ENCODE measurements around the gene DUSP5. TPM values are rescaled to one million over a fixed set of nuclear protein-coding genes. Genes with fewer than 3 reads are reported as not detected.

The DUSP5 gene
- total and polyA plus RNA-seq, 2 donors: 8.5 to 18.7 TPM

GRCh38 chr10:110509560-110509959, 11.9 kb downstream of the DUSP5 start:
- H3K27ac ChIP-seq (ENCODE audit: low read depth): no peak overlapping the region
- DNase-seq (ENCODE audit: extremely low spot score): no peak
- H3K36me3 ChIP-seq (ENCODE audit: insufficient read depth): no peaks in the 10 kb centered on the region
- 98% methylated on average over 2 of the region's 2 CpGs for WGBS
- H3K4me3 ChIP-seq (ENCODE audit: low read depth, low read length): no peak overlapping the region
- H3K4me1 ChIP-seq (ENCODE audit: insufficient read depth): no peaks in the 10 kb centered on the region

- Histone ChIP-seq H3K4me3 (ENCODE audit: low read depth, low read length) (no peak overlapping the region), H3K4me1 (ENCODE audit: insufficient read depth) (no peaks in the 10 kb centered on the region), H3K27ac (ENCODE audit: low read depth) (no peak overlapping the region), H3K36me3 (ENCODE audit: insufficient read depth) (no peaks in the 10 kb centered on the region)
- WGBS: 98% methylated on average over 9 of the region's 9 CpGs
- no peak for DNase-seq (ENCODE audit: extremely low spot score)
Observed at GRCh38 chr10:110510086-110510485, 12.4 kb downstream of the DUSP5 start.

GRCh38 chr10:110510730-110511129, 13.0 kb downstream of the DUSP5 start:
- Histone ChIP-seq H3K4me1 (ENCODE audit: insufficient read depth) (no peaks in the 10 kb centered on the region), H3K4me3 (ENCODE audit: low read depth, low read length) (no peak overlapping the region), H3K27ac (ENCODE audit: low read depth) (no peak overlapping the region), H3K36me3 (ENCODE audit: insufficient read depth) (no peaks in the 10 kb centered on the region)
- 82% methylated on average over 3 of the region's 3 CpGs for WGBS
- no peak for DNase-seq (ENCODE audit: extremely low spot score)

GRCh38 chr10:110511734-110512449, 14.2 kb downstream of the DUSP5 start:
- DNase-seq (ENCODE audit: extremely low spot score): no peak
- Histone ChIP-seq H3K27ac (ENCODE audit: low read depth) (no peak overlapping the region), H3K4me1 (ENCODE audit: insufficient read depth) (no peaks in the 10 kb centered on the region), H3K36me3 (ENCODE audit: insufficient read depth) (no peaks in the 10 kb centered on the region), H3K4me3 (ENCODE audit: low read depth, low read length) (no peak overlapping the region)
- 77% methylated on average over 6 of the region's 6 CpGs for WGBS

- H3K27ac ChIP-seq (ENCODE audit: low read depth): no peak overlapping the region
- no peak for DNase-seq (ENCODE audit: extremely low spot score)
- 73% methylated on average over 5 of the region's 5 CpGs for WGBS
Observed at GRCh38 chr10:110512461-110513187, 14.9 kb downstream of the DUSP5 start.

GRCh38 chr10:110513949-110514348, 16.2 kb downstream of the DUSP5 start:
- no peaks in the 10 kb centered on the region for H3K4me1 ChIP-seq (ENCODE audit: insufficient read depth)
- WGBS: 97% methylated on average over 4 of the region's 4 CpGs

More at GRCh38 chr10:110512461-110513187, 14.9 kb downstream of the DUSP5 start:
- Histone ChIP-seq H3K4me1 (ENCODE audit: insufficient read depth) (no peaks in the 10 kb centered on the region), H3K36me3 (ENCODE audit: insufficient read depth) (no peaks in the 10 kb centered on the region), H3K4me3 (ENCODE audit: low read depth, low read length) (no peak overlapping the region)

GRCh38 chr10:110514848-110515247, 17.1 kb downstream of the DUSP5 start:
- H3K4me1 ChIP-seq (ENCODE audit: insufficient read depth): no peaks in the 10 kb centered on the region
- no peaks in the 10 kb centered on the region for H3K36me3 ChIP-seq (ENCODE audit: insufficient read depth)
- no peak for DNase-seq (ENCODE audit: extremely low spot score)
- no peak overlapping the region for H3K4me3 ChIP-seq (ENCODE audit: low read depth, low read length)
- WGBS: 93% methylated on average over 3 of the region's 3 CpGs
- H3K27ac ChIP-seq (ENCODE audit: low read depth): no peak overlapping the region

More at GRCh38 chr10:110513949-110514348, 16.2 kb downstream of the DUSP5 start:
- H3K27ac ChIP-seq (ENCODE audit: low read depth): no peak overlapping the region
- no peak overlapping the region for H3K4me3 ChIP-seq (ENCODE audit: low read depth, low read length)
- DNase-seq (ENCODE audit: extremely low spot score): no peak
- H3K36me3 ChIP-seq (ENCODE audit: insufficient read depth): no peaks in the 10 kb centered on the region

- Histone ChIP-seq H3K36me3 (ENCODE audit: insufficient read depth) (no peaks in the 10 kb centered on the region), H3K4me3 (ENCODE audit: low read depth, low read length) (no peak overlapping the region), H3K4me1 (ENCODE audit: insufficient read depth) (no peaks in the 10 kb centered on the region), H3K27ac (ENCODE audit: low read depth) (no peak overlapping the region)
- 83% methylated on average over 3 of the region's 3 CpGs for WGBS
- DNase-seq (ENCODE audit: extremely low spot score): no peak
Observed at GRCh38 chr10:110516815-110517492, 19.2 kb downstream of the DUSP5 start.

- no peak overlapping the region for H3K27ac ChIP-seq (ENCODE audit: low read depth)
- no peaks in the 10 kb centered on the region for H3K36me3 ChIP-seq (ENCODE audit: insufficient read depth)
- H3K4me1 ChIP-seq (ENCODE audit: insufficient read depth): no peaks in the 10 kb centered on the region
- DNase-seq (ENCODE audit: extremely low spot score): no peak
- H3K4me3 ChIP-seq (ENCODE audit: low read depth, low read length): no peak overlapping the region
- 87% methylated on average over 4 of the region's 4 CpGs for WGBS
Observed at GRCh38 chr10:110522365-110522988, 24.8 kb downstream of the DUSP5 start.

GRCh38 chr10:110523736-110524135, 26.0 kb downstream of the DUSP5 start:
- Histone ChIP-seq H3K4me3 (ENCODE audit: low read depth, low read length) (no peak overlapping the region), H3K27ac (ENCODE audit: low read depth) (no peak overlapping the region), H3K4me1 (ENCODE audit: insufficient read depth) (no peaks in the 10 kb centered on the region), H3K36me3 (ENCODE audit: insufficient read depth) (no peaks in the 10 kb centered on the region)
- 73% methylated on average over 3 of the region's 3 CpGs for WGBS
- DNase-seq (ENCODE audit: extremely low spot score): no peak

GRCh38 chr10:110524179-110524858, 26.6 kb downstream of the DUSP5 start:
- H3K36me3 ChIP-seq (ENCODE audit: insufficient read depth): no peaks in the 10 kb centered on the region
- DNase-seq (ENCODE audit: extremely low spot score): no peak
- no peaks in the 10 kb centered on the region for H3K4me1 ChIP-seq (ENCODE audit: insufficient read depth)
- 92% methylated on average over 3 of the region's 3 CpGs for WGBS
- H3K4me3 ChIP-seq (ENCODE audit: low read depth, low read length): no peak overlapping the region
- H3K27ac ChIP-seq (ENCODE audit: low read depth): no peak overlapping the region

- Histone ChIP-seq H3K36me3 (ENCODE audit: insufficient read depth) (no peaks in the 10 kb centered on the region), H3K4me1 (ENCODE audit: insufficient read depth) (no peaks in the 10 kb centered on the region), H3K27ac (ENCODE audit: low read depth) (no peak overlapping the region), H3K4me3 (ENCODE audit: low read depth, low read length) (no peak overlapping the region)
- DNase-seq (ENCODE audit: extremely low spot score): no peak
- WGBS: 79% methylated on average over 2 of the region's 2 CpGs
Observed at GRCh38 chr10:110524859-110525232, 27.1 kb downstream of the DUSP5 start.
